ENCODE measurements around the gene GCAT. TPM values are rescaled to one million over a fixed set of nuclear protein-coding genes. Genes with fewer than 3 reads are reported as not detected.

The GCAT gene
- polyA plus RNA-seq, 1 of the 3 experiments (the other 2 are of a cell fraction), result 24.2 TPM

DNA sequence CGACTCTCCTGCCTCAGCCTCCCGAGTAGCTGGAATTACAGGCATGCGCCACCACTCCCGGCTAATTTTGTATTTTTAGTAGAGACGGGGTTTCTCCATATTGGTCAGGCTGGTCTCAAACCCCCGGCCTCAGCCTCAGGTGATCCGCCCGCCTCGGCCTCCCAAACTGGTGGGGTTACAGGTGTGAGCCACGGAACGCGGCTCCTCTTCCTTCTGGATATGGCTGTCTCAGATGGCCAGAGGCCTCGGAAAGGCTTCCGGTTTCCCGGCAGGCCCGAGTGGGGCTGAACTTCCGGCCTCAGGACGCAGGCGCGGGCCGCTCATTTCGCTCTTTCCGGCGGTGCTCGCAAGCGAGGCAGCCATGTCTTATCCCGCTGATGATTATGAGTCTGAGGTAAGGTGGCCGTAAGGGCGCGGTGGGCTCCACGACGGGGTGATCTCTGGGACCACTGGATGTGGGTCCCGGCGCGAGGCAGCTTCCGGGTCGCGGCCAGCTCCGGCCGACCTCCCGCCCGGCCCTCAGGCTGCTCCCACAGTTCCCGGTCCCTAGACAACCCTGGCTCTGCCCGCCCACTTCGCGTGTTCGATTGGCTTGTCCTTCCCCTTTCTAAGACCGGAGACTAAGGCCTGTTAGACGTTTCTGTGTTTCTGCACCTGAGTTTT lies 41.5 kb downstream of the GCAT start, which contains the start of gene EIF3L (continued):
- TF ChIP-seq, protein P1, sequence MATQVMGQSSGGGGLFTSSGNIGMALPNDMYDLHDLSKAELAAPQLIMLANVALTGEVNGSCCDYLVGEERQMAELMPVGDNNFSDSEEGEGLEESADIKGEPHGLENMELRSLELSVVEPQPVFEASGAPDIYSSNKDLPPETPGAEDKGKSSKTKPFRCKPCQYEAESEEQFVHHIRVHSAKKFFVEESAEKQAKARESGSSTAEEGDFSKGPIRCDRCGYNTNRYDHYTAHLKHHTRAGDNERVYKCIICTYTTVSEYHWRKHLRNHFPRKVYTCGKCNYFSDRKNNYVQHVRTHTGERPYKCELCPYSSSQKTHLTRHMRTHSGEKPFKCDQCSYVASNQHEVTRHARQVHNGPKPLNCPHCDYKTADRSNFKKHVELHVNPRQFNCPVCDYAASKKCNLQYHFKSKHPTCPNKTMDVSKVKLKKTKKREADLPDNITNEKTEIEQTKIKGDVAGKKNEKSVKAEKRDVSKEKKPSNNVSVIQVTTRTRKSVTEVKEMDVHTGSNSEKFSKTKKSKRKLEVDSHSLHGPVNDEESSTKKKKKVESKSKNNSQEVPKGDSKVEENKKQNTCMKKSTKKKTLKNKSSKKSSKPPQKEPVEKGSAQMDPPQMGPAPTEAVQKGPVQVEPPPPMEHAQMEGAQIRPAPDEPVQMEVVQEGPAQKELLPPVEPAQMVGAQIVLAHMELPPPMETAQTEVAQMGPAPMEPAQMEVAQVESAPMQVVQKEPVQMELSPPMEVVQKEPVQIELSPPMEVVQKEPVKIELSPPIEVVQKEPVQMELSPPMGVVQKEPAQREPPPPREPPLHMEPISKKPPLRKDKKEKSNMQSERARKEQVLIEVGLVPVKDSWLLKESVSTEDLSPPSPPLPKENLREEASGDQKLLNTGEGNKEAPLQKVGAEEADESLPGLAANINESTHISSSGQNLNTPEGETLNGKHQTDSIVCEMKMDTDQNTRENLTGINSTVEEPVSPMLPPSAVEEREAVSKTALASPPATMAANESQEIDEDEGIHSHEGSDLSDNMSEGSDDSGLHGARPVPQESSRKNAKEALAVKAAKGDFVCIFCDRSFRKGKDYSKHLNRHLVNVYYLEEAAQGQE (IDR thresholded peaks at IDR 0.05; ENCODE audit: low read depth, low read length), result 0 out of 2 replicates have a peak, but pooled peaks have one; percentile 10
- TF ChIP-seq, protein P2, sequence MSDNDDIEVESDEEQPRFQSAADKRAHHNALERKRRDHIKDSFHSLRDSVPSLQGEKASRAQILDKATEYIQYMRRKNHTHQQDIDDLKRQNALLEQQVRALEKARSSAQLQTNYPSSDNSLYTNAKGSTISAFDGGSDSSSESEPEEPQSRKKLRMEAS (IDR thresholded peaks at IDR 0.05; ENCODE audit: low read depth), result peak; percentile 92
- TF ChIP-seq RFX5 (IDR thresholded peaks at IDR 0.05; ENCODE audit: low read length) (no peak), YY1 (IDR thresholded peaks at IDR 0.05; ENCODE audit: low read depth) (peak; percentile 90), RCOR1 (IDR thresholded peaks at IDR 0.05; ENCODE audit: low read length) (no peak), FOXJ3 (CRISPR knock-in tag; IDR thresholded peaks at IDR 0.05) (0 out of 2 replicates have a peak, but pooled peaks have one; percentile 52), RAD21 (IDR thresholded peaks at IDR 0.05; ENCODE audit: low read length) (no peak), NRF1 (IDR thresholded peaks at IDR 0.05; ENCODE audit: low read depth, low read length) (peak; percentile 86)
- TF ChIP-seq, protein P3, sequence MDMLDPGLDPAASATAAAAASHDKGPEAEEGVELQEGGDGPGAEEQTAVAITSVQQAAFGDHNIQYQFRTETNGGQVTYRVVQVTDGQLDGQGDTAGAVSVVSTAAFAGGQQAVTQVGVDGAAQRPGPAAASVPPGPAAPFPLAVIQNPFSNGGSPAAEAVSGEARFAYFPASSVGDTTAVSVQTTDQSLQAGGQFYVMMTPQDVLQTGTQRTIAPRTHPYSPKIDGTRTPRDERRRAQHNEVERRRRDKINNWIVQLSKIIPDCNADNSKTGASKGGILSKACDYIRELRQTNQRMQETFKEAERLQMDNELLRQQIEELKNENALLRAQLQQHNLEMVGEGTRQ (IDR thresholded peaks at IDR 0.05; ENCODE audit: borderline replicate concordance, low read depth, low read length), result no peak
- TF ChIP-seq, protein P4, sequence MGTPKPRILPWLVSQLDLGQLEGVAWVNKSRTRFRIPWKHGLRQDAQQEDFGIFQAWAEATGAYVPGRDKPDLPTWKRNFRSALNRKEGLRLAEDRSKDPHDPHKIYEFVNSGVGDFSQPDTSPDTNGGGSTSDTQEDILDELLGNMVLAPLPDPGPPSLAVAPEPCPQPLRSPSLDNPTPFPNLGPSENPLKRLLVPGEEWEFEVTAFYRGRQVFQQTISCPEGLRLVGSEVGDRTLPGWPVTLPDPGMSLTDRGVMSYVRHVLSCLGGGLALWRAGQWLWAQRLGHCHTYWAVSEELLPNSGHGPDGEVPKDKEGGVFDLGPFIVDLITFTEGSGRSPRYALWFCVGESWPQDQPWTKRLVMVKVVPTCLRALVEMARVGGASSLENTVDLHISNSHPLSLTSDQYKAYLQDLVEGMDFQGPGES (IDR thresholded peaks at IDR 0.05; ENCODE audit: low read depth, low read length), result no peak

DNA sequence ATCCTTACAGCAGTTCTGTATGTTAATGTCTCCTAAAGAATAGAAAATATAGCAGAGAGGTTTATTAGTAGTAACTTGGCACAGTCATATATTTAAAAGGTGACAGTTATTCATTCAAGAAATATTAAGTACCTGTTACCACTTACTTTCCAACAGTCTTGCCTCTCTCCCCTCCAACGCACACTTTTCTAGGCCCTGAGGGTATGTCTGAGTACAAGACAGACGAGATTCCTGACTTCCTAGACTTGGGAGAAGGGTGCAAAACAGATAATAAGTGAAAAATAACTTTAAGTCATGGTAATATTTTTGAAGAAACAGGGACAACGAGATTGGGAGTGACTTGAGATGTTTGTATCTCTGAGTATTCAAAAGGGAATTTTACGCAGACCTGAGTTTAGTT lies 43.1 kb downstream of the GCAT start:
- no peak for TF ChIP-seq POLR2AphosphoS5 (IDR thresholded peaks at IDR 0.05; ENCODE audit: low read depth, low read length)
- no peak for TF ChIP-seq FOXM1 (IDR thresholded peaks at IDR 0.05; ENCODE audit: low read depth)
- TF ChIP-seq, protein P5, sequence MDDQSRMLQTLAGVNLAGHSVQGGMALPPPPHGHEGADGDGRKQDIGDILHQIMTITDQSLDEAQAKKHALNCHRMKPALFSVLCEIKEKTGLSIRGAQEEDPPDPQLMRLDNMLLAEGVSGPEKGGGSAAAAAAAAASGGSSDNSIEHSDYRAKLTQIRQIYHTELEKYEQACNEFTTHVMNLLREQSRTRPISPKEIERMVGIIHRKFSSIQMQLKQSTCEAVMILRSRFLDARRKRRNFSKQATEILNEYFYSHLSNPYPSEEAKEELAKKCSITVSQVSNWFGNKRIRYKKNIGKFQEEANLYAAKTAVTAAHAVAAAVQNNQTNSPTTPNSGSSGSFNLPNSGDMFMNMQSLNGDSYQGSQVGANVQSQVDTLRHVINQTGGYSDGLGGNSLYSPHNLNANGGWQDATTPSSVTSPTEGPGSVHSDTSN (IDR thresholded peaks at IDR 0.05), result no peak
- no peak for TF ChIP-seq SIN3A (IDR thresholded peaks at IDR 0.05; ENCODE audit: borderline replicate concordance, low read depth, low read length)
- no peak for TF ChIP-seq GABPA (IDR thresholded peaks at IDR 0.05; ENCODE audit: low read depth)
- no peak for TF ChIP-seq MXI1 (IDR thresholded peaks at IDR 0.05; ENCODE audit: low read depth, low read length)
- TF ChIP-seq TAF1 (IDR thresholded peaks at IDR 0.05; ENCODE audit: borderline replicate concordance, low read depth, low read length), result no peak
- TF ChIP-seq MEF2A (IDR thresholded peaks at IDR 0.05; ENCODE audit: borderline replicate concordance, low read depth), result no peak
- TF ChIP-seq, protein P4 (IDR thresholded peaks at IDR 0.05; ENCODE audit: low read depth, low read length), result no peak
- no peak for TF ChIP-seq CHD2 (IDR thresholded peaks at IDR 0.05; ENCODE audit: low read length, partially characterized antibody)
- TF ChIP-seq EP300 (IDR thresholded peaks at IDR 0.05; ENCODE audit: borderline replicate concordance in 1 of 2, low read depth in 1 of 2, low read length in 1 of 2), result no peak
- TF ChIP-seq RAD21 (IDR thresholded peaks at IDR 0.05; ENCODE audit: low read length), result no peak
- no peak for TF ChIP-seq FOXJ3 (CRISPR knock-in tag; IDR thresholded peaks at IDR 0.05)
- no peak for TF ChIP-seq NFIC (IDR thresholded peaks at IDR 0.05; ENCODE audit: borderline replicate concordance)
- TF ChIP-seq JUND (IDR thresholded peaks at IDR 0.05), result no peak
- no peaks in the 10 kb centered on the region for H3K9me3 ChIP-seq
- peak overlapping the region; percentile 92; the same call in 1 of the 2 replicates for H3K9ac ChIP-seq
- H3K4me2 ChIP-seq, result peak overlapping the region; percentile 98
- H3K36me3 ChIP-seq (replicated peaks in 1 of 2; ENCODE audit: control insufficient read depth in 1 of 2, insufficient read depth in 2 of 2, low read length in 1 of 2), result peaks cover 41 to 54% of the 10 kb centered on the region in 2 experiments
- H3F3A ChIP-seq (replicated peaks; ENCODE audit: insufficient read depth), result peaks cover 18% of the 10 kb centered on the region
- H4K20me1 ChIP-seq (ENCODE audit: insufficient read depth), result peaks cover 10% of the 10 kb centered on the region; the same call in 1 of the 2 replicates
- H3K9me2 ChIP-seq, result no peaks in the 10 kb centered on the region
- peak overlapping the region in 1 of 2 experiments; percentile 98; a peak in 2 of 4 replicates for H3K4me3 ChIP-seq (ENCODE audit: low read depth in 2 of 2, low read length in 1 of 2)
- peaks cover 79% of the 10 kb centered on the region for H3K79me2 ChIP-seq (ENCODE audit: insufficient read depth)
- DNase-seq, result no peak
- H2AFZ ChIP-seq (ENCODE audit: low read depth), result no peak overlapping the region
- H3K27ac ChIP-seq (ENCODE audit: low read depth in 2 of 2, low read length in 1 of 2), result no peak overlapping the region
- H3K4me1 ChIP-seq (ENCODE audit: control insufficient read depth in 1 of 2, insufficient read depth in 2 of 2, low read depth in 1 of 2, low read length in 1 of 2), result peaks cover 11 to 13% of the 10 kb centered on the region in 2 experiments; a peak in 3 of 4 replicates
- POLR2A ChIA-PET, result no interaction called here
- no peaks in the 10 kb centered on the region for H3K27me3 ChIP-seq (ENCODE audit: insufficient read depth)
- 81% methylated on average over 4 of the region's 4 CpGs for WGBS (ENCODE audit: low lambda C conversion rate)
- CTCF ChIA-PET, result interaction anchor here (1.7 to 4.0 kb wide), 2 partner anchors 13 to 33 kb away, joined by 13 to 15 read pairs; no protein-coding TSS in a partner anchor
